GM18861 (cell line): ENCODE results near the gene STX18.
"Not testable (repeated sequence)": the region's sequence is repeated elsewhere in the genome, so short reads cannot be mapped to it uniquely, and the experiment has no call there.

Source experiments
- ATAC-seq: cut with Tn5 transposase; IDR thresholded peaks from one replicate; pipeline ENCODE4 v1.9.1; 2021; ENCODE audit not compliant: unreplicated experiment

STX18 gene

DNA sequence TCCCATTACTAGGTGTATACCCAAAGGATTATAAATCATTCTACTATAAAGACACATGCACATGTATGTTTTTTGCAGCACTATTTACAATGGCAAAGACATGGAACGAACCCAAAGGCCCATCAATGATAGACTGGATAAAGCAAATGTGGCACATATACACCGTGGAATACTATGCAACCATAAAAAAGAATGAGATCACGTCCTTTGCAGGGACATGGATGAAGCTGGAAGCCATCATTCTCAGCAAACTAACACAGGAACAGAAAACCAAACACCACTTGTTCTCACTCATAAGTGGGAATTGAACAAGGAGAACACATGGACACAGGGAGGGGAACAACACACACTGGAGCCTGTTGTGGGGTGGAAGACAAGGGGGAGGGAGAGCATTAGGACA lies 31.2 kb downstream of the STX18 start:
- ATAC-seq = not testable (repeated sequence)

DNA sequence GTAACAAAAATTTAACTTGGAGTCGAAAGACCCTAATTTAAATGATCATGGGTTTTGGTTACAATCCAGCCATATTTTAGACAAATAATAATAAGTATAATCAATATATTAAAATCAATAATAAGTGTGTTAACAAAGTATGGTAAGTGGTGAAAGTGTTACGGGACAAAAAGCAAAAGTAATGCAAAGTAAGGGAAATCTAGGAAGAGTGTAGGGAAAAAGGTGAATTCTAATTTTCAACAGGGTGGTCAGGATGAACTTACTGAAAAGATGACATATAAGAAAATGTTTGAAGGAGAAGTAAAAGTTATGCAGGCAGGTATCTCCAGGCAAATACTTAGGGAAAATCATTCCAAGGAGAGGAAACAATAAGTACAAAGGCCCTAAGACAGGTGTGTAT lies 32.3 kb downstream of the STX18 start:
- no peak for ATAC-seq

DNA sequence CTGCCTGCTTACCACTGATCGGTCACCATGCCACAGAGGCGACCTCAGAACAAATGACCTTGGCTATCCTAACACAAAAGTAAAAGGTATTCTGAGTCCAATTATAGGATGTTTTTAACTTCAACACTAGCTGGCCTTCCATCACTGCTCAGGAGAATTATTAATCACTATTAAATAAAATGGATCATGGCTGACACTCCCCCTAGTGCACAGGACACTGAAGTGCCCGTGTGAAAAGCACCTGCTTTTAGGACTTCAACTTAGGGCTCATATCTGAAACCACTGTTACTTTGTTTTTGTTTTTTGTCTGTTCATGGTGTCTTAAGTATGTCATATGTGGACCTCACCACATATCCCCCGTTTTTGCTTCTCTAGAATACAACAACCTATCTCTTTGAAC lies 33.9 kb downstream of the STX18 start:
- ATAC-seq = no peak

DNA sequence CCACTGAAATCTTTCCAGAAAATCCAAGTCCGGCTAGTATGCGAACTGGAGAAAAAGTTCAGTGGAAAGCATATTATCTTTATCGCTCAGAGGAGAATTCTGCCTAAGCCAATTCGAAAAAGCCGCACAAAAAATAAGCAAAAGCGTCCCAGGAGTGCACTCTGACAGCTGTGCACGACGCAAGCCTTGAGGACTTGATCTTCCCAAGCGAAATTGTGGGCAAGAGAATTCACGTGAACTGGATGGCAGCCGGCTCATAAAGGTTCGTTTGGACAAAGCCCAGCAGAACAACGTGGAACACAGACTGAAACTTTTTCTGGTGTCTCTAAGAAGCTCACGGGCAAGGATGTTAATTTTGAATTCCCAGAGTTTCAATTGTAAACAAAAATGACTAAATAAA lies 34.4 kb downstream of the STX18 start:
- no peak for ATAC-seq

DNA sequence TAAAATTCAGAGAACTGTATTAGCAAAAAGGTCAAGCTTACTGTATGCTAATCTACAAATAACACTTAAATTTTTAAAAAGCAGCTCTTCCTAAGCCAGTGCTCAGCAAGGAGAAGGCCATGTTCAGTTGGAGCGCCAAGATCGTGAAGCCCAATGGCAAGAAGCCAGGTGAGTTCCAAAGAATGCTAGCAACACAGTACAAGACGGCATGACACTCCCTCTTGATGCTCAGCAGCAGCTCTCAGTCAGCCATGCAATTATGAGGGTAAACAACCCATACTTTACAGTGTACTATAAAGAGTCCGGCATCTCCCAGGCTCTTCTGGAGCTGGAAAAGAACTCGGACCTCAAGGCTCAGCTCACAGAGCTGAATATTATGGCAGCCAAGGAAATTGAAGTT lies 34.9 kb downstream of the STX18 start:
- ATAC-seq = no peak

DNA sequence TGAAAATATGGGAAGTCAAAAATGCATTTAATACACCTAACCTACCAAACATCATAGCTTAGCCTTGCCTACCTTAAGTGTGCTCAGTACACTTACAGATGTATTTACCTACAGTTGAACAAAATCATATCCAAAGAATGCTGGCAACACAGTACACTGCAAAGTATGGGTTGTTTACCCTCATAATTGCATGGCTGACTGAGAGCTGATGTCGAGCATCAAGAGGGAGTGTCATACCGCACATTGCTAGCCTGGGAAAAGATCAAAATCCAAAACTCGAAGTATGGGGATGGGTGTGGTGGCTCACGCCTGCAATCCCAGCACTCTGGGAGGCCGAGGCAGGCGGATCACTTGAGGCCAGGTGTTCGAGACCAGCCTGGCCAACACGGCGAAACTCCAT lies 36.6 kb downstream of the STX18 start:
- not testable (repeated sequence) for ATAC-seq

DNA sequence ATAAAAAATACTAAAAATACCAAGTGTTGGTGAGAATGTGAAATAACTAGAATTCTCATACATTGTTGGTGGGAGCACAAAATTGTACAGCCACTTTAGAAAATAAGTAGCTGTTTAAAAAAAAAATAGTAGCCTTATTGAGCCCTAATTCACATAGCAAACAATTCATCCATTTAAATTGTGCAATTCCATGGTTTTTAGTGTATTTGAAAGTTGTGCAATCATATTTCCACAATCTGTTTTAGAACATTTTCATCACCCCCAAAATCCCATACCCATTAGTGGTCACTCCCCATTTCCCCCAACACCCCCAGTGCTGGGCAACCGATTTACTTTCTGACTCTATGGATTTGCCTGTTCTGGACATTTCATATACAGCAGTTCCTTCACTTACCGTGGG lies 37.1 kb downstream of the STX18 start:
- ATAC-seq = no peak

DNA sequence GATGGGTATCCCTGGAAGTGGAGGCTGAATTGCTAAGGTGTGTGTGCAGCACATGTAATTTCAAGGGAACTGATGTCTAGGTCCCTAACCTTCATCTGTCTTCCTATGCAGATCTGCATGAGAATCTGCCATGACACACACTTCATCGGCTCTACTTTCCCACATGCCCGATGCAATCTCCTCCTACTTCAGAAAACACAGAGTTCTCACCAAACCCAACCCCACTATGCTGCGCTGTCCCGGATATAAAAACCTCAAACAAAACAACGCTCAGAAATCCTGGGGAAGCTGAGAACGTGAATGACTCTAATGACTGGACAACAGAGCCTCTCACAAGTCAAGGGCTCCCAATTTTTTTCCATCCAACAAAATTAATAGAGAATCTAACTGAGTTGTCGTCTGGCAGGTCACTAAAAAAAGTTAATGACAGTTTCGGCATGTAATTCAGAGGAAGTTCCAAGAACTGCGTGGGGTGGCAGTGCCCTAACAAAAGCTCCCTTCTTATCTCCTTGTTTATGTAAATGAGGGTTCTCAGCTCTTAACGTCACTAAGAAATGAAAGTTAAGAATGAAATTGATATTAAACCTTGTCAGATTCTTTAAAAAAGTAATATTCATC lies 39.0 kb downstream of the STX18 start:
- no peak for ATAC-seq

DNA sequence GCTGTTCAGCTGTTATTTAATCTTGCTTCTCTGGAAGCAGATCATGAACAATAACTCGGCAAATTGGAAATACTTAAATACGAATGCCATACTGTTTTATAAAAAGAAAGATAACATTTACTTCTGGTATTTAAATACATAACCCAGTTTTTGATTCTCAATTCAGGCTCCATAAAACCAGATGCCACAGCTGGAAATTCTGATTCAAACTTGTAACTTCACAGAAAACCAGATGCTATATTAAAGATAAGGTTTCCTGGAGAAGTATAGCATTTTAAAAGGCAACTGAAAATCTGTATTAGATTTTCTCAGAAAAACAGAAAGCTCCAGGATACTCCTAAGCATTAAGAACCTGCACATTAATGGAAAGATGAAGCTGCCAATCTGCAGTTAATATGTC lies 40.2 kb downstream of the STX18 start:
- ATAC-seq = no peak

DNA sequence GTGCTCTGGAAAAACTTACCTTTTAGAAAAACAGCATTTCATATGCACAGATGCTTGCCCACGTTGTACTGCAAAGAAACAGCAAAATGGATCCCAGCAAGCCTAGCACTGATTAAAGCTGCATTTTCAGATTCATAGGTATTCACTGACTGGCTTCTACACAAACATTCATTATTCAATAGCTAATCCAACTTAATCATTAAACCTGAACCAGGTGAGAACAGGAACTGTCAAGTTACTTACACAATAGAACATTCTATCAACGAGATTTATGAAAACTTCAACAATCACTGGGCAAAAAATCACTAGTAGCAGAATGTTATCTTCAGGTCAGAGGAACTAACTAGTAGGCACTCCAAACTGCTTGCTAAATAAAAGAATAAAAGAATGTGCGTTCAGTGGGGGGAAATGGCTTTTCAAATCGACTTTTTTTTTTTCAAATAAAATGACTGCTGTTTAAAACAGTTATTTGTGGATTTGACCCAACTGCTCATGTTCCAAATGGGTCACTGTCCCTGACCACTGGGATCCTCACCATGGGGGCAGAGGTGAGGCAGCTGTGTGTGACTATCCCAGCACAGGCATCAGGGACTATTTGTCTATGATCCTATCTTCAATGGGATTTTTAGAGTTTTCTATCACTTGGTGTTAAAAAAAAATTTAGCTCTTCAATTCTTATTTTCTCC lies 42.3 kb downstream of the STX18 start:
- ATAC-seq = no peak

DNA sequence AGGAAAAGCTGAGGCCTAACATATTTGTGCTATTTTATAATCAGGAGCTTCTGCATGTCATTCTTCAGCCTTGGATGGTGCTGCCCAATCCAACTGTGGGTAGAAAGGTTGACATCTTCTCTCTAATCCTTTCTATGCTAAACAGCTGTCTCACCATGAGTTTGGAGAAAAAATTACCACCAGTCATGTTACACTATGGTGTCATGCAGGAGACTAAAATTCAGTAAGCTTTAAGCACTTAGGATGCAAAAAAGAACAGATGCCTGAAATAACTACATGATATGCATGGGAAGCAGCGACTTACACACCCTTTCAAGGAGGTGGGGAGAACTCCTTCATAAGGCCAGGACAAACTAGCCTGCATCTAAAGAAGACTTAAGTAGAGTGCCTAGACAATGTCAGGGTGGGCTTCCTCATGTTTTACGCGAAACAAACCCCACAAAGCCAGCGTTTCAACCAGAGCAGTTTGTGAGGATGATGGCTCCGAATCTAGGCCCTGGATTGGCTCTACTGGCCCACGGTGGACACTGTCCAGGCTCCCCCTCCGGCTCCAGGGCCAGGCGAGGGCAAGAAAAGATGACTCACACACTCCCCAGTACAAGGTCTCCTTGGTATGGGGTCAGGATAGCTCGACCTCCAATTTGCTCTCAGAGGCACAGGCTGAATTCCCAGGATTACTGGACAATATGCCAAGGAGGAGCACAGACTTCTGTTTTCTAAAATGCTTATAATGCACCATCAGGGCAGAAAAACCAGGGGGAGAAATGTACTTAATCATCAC lies 45.1 kb downstream of the STX18 start:
- ATAC-seq = no peak

DNA sequence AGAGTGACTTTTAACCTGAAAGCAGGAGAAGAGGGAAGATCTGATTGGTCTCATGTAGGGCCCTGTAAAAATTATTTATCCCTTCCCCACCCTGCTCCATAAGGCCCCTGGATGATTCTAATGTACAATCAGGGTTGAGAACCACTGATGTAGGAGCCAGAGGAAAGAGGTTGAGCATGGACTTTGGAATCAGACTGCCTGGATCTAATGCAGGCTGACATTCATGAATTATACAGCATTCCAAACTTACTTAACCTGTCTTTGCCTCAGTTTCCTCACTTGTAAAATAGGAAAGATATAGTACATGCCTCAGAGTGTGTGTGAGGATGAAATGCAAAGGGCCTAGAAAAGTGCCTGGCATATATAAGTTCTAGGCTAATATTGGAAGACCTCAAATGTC lies 47.0 kb downstream of the STX18 start:
- no peak for ATAC-seq

DNA sequence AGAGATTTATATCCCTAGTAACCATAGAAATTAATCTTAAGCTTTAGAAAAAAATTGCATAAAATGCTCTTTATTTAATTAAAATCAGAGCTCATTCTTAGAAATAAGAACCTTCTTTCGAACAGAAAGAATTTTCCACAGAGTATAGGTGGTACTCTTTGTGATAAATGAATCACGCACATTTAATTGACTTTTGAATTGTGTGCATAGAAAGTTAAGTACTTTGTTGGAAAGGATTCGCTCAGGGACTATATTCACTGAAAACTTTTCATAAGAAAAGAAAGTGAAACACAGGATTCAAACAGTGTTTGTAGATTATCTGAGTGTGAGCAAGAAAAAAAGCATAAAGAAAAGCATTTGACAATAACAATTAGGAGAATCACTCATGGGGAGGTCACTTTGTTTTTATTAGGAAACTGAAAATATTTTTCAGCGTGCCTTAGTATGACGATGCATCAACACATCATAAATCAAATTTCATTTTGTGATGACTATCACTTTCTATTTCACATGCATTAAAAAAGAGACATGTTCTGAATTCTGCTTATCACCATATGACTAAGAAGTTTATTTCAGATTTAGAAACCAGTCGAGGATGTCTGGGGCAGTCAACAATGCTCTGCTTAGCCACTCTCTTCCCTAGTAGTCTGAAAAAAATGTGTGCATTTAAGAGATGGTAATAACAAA lies 49.5 kb downstream of the STX18 start:
- ATAC-seq = peak; percentile 57

DNA sequence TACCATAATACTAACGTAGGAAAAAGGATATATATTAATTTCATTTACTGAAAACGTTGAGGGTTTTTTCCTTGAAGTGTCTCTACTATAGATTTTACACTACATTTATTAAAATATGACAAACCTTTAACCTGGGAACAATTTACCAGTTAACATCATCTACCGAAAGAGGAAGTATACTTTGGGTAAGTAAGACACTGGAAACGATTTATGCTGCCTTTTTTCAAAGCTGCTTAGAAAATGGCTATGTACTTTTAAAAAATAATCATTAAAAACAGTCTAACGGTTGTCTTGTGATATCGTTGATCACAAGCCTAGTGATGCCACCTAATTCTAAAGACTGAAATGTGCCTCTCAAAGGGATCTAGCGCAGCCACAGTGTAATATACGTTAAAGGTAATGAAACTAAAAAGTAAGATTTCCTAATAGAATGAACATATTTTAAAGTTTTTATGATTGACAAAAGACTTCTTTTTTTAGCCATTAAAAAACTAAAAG lies 50.4 kb downstream of the STX18 start:
- no peak for ATAC-seq

DNA sequence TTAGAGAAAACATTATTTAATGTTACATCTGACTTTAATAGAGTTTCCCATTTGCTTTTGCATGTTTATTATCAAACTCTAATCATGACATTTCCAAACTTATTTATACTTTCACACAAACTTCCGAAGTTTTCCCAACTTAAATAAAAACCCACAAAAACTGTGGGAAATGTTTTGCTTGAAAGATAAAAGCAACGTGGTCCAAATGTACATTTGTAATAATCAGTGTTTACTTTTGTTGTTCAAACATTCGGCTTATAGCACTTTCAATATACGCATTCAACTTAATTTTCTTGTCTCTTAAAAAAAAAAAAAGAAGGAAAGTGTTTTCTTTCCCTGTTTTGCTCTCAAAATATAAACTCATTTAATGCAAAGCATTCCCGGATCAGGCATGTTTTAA lies 51.0 kb downstream of the STX18 start:
- no peak for ATAC-seq

DNA sequence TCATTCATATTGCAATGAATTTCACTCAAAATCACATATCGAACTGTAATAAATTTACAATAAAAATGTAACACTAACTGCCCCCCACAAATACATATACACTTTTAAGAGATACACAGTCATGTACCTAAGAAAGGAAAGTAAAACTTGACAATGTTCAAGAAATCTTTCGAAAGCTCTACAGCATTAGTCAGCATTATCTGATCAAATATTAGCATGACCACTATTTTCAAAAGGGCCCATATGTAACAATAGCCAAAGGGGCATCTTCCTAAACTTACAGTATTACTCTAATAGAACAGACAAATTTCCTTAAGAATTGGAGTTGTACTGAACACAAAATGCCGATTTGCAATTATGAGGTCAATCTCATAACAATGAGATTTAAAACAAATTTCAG lies 51.8 kb downstream of the STX18 start:
- no peak for ATAC-seq

DNA sequence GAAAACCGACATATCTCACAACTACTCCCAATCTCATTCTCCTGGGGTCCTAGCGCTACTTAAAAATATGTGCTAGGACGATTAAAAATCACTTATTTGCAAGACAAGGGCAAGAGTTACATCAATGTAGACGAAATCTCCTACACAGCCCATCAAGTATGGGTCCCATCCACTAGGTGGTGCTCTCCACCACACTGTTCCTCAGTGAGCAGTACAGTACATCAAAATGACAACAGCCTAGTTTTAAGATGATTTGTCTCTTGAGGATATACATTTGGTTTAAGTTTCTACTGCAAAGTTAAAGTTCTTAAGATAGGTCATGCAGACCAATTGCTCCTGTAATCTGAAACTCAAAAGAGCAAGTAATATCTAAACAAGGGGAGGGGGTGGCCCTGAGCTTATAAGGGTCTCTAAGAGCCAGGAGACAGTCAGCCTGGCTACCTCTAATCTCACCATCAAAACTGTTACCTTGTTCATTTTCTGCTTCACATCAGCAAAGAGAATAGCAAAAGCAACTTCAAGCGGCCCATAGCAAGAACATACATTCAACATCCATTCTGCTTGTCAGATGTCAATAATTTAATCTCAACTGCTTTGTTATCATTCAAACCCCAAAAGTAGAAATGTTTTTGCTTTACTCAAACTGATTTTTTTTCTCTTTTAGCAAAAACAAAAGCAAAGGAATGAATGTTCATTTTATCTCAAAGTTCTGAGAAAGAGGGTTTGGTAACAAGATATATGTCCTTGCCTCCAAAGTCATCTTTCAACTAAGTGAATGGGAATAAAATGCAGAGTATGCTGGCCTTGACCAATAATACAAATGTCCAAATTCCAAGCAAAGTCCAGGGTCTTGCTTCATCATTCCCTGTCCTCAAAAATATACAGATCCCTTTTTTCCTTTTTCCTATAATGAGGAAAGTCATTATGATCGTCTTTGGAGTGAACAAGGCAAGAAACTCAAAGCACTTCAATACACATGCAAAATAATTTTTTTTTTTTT lies 53.1 kb downstream of the STX18 start:
- ATAC-seq = peak; percentile 71

DNA sequence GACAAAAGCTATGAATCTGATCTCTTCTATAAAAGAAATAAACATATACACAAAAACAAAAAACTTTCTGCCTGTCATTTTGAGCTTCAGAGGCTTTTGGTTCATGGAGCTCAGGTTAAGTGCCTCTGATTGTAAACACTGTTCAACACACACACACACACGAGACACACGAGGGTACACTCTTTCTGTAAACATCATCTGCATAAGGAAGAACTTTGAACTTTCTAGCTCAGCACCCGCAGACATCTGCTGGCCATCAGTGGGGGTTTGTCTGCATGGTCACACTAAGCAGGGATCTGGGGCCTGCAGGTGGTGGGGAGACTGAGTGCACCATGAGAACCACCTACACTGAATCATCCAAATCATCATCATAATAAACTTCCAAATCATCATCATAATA lies 54.9 kb downstream of the STX18 start:
- ATAC-seq = no peak

DNA sequence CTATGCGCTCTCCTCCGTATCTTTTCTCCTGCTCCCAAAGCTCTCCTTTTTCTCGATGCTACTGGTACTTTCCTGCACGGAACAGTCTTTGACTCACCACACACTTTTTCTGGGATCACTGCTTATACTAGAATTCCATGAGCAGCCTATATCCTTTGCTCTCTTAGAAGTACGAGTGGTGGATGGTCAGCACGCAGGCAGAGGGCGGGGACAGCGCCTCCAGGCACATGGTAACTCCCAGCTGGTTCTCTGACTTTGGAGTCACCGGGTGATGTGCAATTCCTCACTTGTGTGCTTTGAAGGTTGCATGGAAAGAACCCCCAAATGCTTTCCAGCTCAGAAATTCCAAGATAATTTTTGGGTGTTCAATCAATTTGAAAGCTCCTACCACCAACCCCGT lies 56.0 kb downstream of the STX18 start:
- ATAC-seq = no peak

DNA sequence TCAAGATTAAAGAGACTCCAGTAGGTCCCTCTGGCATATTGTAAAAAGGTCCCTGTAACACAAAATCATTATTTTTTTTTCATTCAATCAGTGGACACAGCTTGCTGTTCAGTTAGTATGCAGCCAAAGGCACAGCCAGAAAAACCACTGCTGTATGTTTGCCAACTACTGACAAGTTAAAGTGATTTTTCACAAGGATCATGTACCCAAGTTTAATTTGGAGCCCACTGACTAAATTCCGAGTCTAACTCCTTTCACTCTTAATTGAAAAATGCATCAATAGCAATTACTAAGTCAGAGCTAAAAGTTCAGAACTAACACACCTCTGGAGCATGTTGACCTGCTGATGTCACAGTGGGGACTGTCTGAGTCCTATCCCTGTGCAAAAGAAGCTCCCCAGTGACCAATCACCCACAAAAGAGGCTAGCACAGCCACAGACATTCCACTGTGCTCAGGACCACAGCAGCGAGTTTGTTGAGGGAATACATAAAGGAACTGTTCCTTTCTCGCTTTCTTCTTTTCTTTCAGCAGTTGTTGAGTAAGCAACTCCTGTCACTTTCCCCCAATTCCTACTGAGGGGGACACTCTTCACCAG lies 60.4 kb downstream of the STX18 start:
- no peak for ATAC-seq
